ENCODE results near the gene CFAP43.

The CFAP43 gene

GRCh38 chr10:104104418-104104817 lies 127.7 kb downstream of the CFAP43 start:
- TF ChIP-seq FOXP2 (optimal IDR thresholded peaks at IDR 0.05; ENCODE audit: borderline replicate concordance, extremely low read depth, extremely low read length, insufficient read depth) (no peak), SIN3A (IDR thresholded peaks at IDR 0.05; ENCODE audit: borderline replicate concordance, insufficient read depth, low read length) (no peak), POLR2AphosphoS5 (IDR thresholded peaks at IDR 0.05; ENCODE audit: low read depth, low read length) (no peak), REST (IDR thresholded peaks at IDR 0.05; ENCODE audit: insufficient read depth in 1 of 2, low read depth in 2 of 2, low read length in 2 of 2) (no peak), TAF1 (IDR thresholded peaks at IDR 0.05; ENCODE audit: borderline replicate concordance, insufficient read depth, low read length) (no peak)

- TF ChIP-seq REST (IDR thresholded peaks at IDR 0.05; ENCODE audit: insufficient read depth in 1 of 2, low read depth in 2 of 2, low read length in 2 of 2) (no peak), POLR2AphosphoS5 (IDR thresholded peaks at IDR 0.05; ENCODE audit: low read depth, low read length) (no peak), FOXP2 (optimal IDR thresholded peaks at IDR 0.05; ENCODE audit: borderline replicate concordance, extremely low read depth, extremely low read length, insufficient read depth) (no peak), TAF1 (IDR thresholded peaks at IDR 0.05; ENCODE audit: borderline replicate concordance, insufficient read depth, low read length) (no peak), SIN3A (IDR thresholded peaks at IDR 0.05; ENCODE audit: borderline replicate concordance, insufficient read depth, low read length) (no peak)
Observed at GRCh38 chr10:104103956-104104355, 128.2 kb downstream of the CFAP43 start.

GRCh38 chr10:104101902-104102301 lies 130.3 kb downstream of the CFAP43 start:
- no peak for TF ChIP-seq SIN3A (IDR thresholded peaks at IDR 0.05; ENCODE audit: borderline replicate concordance, insufficient read depth, low read length)
- TF ChIP-seq REST (IDR thresholded peaks at IDR 0.05; ENCODE audit: insufficient read depth in 1 of 2, low read depth in 2 of 2, low read length in 2 of 2): no peak
- TF ChIP-seq FOXP2 (optimal IDR thresholded peaks at IDR 0.05; ENCODE audit: borderline replicate concordance, extremely low read depth, extremely low read length, insufficient read depth): no peak
- no peak for TF ChIP-seq TAF1 (IDR thresholded peaks at IDR 0.05; ENCODE audit: borderline replicate concordance, insufficient read depth, low read length)
- TF ChIP-seq POLR2AphosphoS5 (IDR thresholded peaks at IDR 0.05; ENCODE audit: low read depth, low read length): no peak

GRCh38 chr10:104100795-104101194 lies 131.4 kb downstream of the CFAP43 start:
- TF ChIP-seq TAF1 (IDR thresholded peaks at IDR 0.05; ENCODE audit: borderline replicate concordance, insufficient read depth, low read length): no peak
- TF ChIP-seq SIN3A (IDR thresholded peaks at IDR 0.05; ENCODE audit: borderline replicate concordance, insufficient read depth, low read length): no peak
- TF ChIP-seq FOXP2 (optimal IDR thresholded peaks at IDR 0.05; ENCODE audit: borderline replicate concordance, extremely low read depth, extremely low read length, insufficient read depth): no peak
- TF ChIP-seq REST (IDR thresholded peaks at IDR 0.05; ENCODE audit: insufficient read depth in 1 of 2, low read depth in 2 of 2, low read length in 2 of 2): no peak
- TF ChIP-seq POLR2AphosphoS5 (IDR thresholded peaks at IDR 0.05; ENCODE audit: low read depth, low read length): no peak

GRCh38 chr10:104099941-104100340 lies 132.2 kb downstream of the CFAP43 start:
- TF ChIP-seq TAF1 (IDR thresholded peaks at IDR 0.05; ENCODE audit: borderline replicate concordance, insufficient read depth, low read length) (no peak), REST (IDR thresholded peaks at IDR 0.05; ENCODE audit: insufficient read depth in 1 of 2, low read depth in 2 of 2, low read length in 2 of 2) (no peak), SIN3A (IDR thresholded peaks at IDR 0.05; ENCODE audit: borderline replicate concordance, insufficient read depth, low read length) (no peak), POLR2AphosphoS5 (IDR thresholded peaks at IDR 0.05; ENCODE audit: low read depth, low read length) (no peak), FOXP2 (optimal IDR thresholded peaks at IDR 0.05; ENCODE audit: borderline replicate concordance, extremely low read depth, extremely low read length, insufficient read depth) (no peak)

All from PFSK-1 (cell line).